Smooth muscle cell (in vitro differentiated cells): Measurements from ENCODE around the gene PIK3R5. TPM values are rescaled to one million over a fixed set of nuclear protein-coding genes. Genes with fewer than 3 reads are reported as not detected.
"Not testable (repeated sequence)": the region's sequence is repeated elsewhere in the genome, so short reads cannot be mapped to it uniquely, and the experiment has no call there.

Experiments
- DNase-seq: peaks from one replicate; lab custom pipeline; 2025; ENCODE audit not compliant: unreplicated experiment; lab: John Stamatoyannopoulos, UW
- H2AFZ ChIP-seq: fragments of 200-600 bp; sonication (generic); 2 replicates; pipeline ENCODE4 v1.6.0; 2016; ENCODE audit warnings: antibody characterized with exemption, low read depth, mild to moderate bottlenecking
- H3F3A ChIP-seq: fragments of 200-600 bp; sonication (generic); 2 replicates; pipeline ENCODE4 v1.6.0; 2017; ENCODE audit warnings: antibody characterized with exemption, low read depth
- H3K27ac ChIP-seq: fragments of 200-600 bp; sonication (generic); 2 replicates; pipeline ENCODE4 v1.5.1; 2016; ENCODE audit warnings: low read depth, mild to moderate bottlenecking
- H3K27me3 ChIP-seq: fragments of 200-600 bp; sonication (generic); 2 replicates; pipeline ENCODE4 v1.6.1; 2016; ENCODE audit warnings: low read depth, mild to moderate bottlenecking
- H3K36me3 ChIP-seq: fragments of 200-600 bp; sonication (generic); 2 replicates; pipeline ENCODE4 v1.5.1; 2016; ENCODE audit warnings: low read depth
- H3K4me1 ChIP-seq: fragments of 200-600 bp; sonication (generic); 2 replicates; pipeline ENCODE4 v1.5.1; 2016; ENCODE audit warnings: low read depth
- H3K4me2 ChIP-seq: fragments of 200-600 bp; sonication (generic); 2 replicates; pipeline ENCODE4 v1.6.0; 2016; ENCODE audit warnings: mild to moderate bottlenecking
- H3K4me3 ChIP-seq: fragments of 200-600 bp; sonication (generic); 2 replicates; pipeline ENCODE4 v1.5.1; 2016; ENCODE audit warnings: mild to moderate bottlenecking
- H3K79me2 ChIP-seq: fragments of 200-600 bp; sonication (generic); 2 replicates; pipeline ENCODE4 v1.6.0; 2016; ENCODE audit warnings: low read depth, mild to moderate bottlenecking
- H3K9ac ChIP-seq: fragments of 200-600 bp; sonication (generic); 2 replicates; pipeline ENCODE4 v1.6.0; 2016; ENCODE audit warnings: low read depth
- H3K9me3 ChIP-seq: fragments of 200-600 bp; sonication (generic); replicated peaks from 2 replicates; pipeline ENCODE4 v1.5.1; 2016; ENCODE audit warnings: low read depth
- H4K20me1 ChIP-seq: fragments of 200-600 bp; sonication (generic); 2 replicates; pipeline ENCODE4 v1.6.0; 2016; ENCODE audit warnings: low read depth
- CTCF ChIP-seq: fragments of 200-600 bp; sonication (generic); IDR thresholded peaks from 2 replicates; pipeline ENCODE4 v1.5.1; 2017; ENCODE audit warnings: borderline replicate concordance, mild to moderate bottlenecking, antibody characterized with exemption; ENCODE audit not compliant: insufficient read depth, poor library complexity, severe bottlenecking
- WGBS: methylation state at CpG from one replicate; pipeline ENCODE4 v1.1.7; 2016; ENCODE audit warnings: low lambda C conversion rate; 5-methylcytosine and 5-hydroxymethylcytosine counted together
- polyA plus RNA-seq: library from polyadenylated mRNA; unstranded; fragments of >200 nt; fragmentation: Nextera tagmentation; extraction: Ambion mirVana; gene quantifications from 2 replicates; pipeline ENCODE4 v1.2.1, GENCODE V29; 2016
- total RNA-seq: library from RNA; depleted of rRNA; stranded (reverse); fragments of >200 nt; gene quantifications from 2 replicates; pipeline ENCODE4 v1.2.3, GENCODE V29; 2014

The PIK3R5 gene
- total and polyA plus RNA-seq, 2 experiments from 2014 or later = not detected

DNA sequence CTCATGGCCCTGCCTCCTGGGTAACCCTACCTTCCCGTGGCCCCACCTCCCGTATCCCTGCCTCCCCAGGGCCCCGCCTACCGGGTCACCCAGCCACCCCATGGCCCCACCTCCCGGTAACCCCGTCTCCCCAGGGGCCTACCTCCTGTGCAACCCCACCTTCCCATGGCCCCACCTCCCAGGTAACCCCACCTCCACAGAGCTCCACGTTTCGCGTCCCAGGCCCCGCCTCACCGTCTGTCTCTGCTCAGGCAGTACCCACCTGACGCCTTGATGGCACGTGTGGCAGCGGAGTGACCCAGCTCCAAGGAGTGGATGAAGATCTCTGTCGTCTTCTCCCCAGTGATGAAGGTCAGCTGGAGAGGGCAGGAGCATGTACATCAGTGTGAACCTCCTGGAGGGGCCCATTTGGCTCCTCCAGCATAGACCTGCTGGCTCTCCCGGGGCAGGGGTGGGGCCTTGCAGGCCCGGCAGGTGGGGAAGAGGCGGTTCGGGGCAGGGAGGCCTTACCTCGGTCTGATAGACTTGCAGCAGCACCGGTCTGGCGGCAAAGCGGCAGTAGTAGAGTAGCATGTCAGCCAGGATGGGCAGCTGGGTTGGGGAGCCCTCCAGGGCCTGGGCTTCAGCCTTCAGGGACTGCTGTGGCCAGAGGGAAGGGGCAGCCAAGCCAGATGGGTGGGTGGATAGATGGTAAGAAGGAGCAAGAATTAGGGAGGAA is 79.4 kb downstream of the PIK3R5 start:
- H3K4me1 ChIP-seq = no peaks in the 10 kb centered on the region
- H3F3A ChIP-seq = no peaks in the 10 kb centered on the region
- no peaks in the 10 kb centered on the region for H3K79me2 ChIP-seq
- H3K27me3 ChIP-seq = no peaks in the 10 kb centered on the region
- no peak overlapping the region for H3K4me3 ChIP-seq
- H3K27ac ChIP-seq = no peak overlapping the region
- H3K9ac ChIP-seq = no peak overlapping the region
- no peak overlapping the region for H2AFZ ChIP-seq
- H3K36me3 ChIP-seq = no peaks in the 10 kb centered on the region
- no peaks in the 10 kb centered on the region for H4K20me1 ChIP-seq
- no peak for TF ChIP-seq CTCF
- H3K9me3 ChIP-seq = no peaks in the 10 kb centered on the region
- no peak overlapping the region for H3K4me2 ChIP-seq
- WGBS = 91% methylated on average over 19 of the region's 23 CpGs
- DNase-seq = no peak

DNA sequence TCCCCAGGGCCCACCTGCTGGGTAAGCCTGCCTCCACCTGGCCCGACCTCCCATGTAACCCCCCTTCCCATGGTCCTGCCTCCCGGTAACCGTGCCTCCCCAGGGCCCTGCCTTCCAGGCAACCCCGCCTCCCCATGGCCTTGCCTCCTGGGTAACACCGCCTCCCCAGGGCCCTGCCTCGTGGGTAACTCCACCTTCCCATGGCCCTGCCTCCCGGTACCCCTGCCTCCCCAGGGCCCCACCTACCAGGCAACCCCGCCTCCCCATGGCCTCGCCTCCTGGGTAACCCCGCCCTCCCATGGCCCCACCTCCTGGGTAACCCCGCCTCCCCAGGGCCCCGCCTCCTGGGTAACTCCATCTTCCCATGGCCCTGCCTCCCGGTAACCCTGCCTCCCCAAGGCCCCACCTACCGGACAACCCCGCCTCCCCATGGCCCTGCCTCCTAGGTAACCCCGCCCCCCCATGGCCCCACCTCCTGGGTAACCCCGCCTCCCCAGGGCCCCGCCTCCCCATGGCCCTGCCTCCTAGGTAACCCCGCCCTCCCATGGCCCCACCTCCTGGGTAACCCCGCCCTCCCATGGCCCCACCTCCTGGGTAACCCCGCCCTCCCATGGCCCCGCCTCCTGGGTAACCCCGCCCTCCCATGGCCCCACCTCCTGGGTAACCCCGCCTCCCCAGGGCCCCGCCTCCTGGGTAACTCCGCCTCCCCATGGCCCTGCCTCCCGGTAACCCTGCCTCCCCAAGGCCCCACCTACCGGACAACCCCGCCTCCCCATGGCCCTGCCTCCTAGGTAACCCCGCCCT is 80.1 kb downstream of the PIK3R5 start:
- 91% methylated on average over 4 of the region's 30 CpGs for WGBS
- not testable (repeated sequence) for H3K79me2 ChIP-seq, H4K20me1 ChIP-seq, H3K4me1 ChIP-seq, H3K36me3 ChIP-seq, DNase-seq, H3F3A ChIP-seq, H2AFZ ChIP-seq, H3K9me3 ChIP-seq, H3K27ac ChIP-seq, H3K4me3 ChIP-seq, H3K9ac ChIP-seq, H3K4me2 ChIP-seq, H3K27me3 ChIP-seq

DNA sequence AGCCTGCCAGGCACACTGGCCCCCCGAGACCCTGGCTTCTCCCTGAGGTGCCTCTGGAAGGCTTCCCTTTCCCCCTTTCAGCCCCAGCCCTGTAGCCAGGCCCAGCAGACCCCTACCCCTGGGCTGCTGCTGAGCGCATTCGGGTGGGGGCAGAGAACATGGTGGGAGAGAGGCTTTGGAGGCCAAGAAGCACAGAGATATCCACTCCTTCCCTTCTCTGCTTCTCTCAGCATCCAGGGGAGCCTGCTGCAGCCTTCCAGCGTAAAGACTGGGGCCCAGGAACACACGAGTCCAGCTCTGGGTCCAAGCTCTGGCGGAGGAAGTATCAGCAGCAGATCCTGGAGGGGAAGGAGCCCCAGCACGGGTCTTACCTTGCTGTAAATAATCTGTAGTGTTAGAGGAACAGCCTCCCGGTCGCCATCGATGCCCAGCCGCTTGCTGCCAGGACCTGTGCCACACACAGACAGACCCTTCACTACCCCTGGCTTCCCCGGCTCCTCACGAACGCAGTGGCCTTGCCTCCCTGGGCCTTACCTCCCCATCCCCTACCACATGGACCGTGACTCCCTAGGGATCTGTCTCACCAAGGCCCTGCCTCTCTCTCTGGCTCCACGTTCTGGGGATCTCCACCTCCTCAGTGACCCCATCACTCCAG is 81.0 kb downstream of the PIK3R5 start:
- Histone ChIP-seq H3K9ac (no peak overlapping the region), H3K4me3 (no peak overlapping the region), H3K9me3 (no peaks in the 10 kb centered on the region), H4K20me1 (no peaks in the 10 kb centered on the region), H3F3A (no peaks in the 10 kb centered on the region), H3K27me3 (no peaks in the 10 kb centered on the region), H3K27ac (no peak overlapping the region), H3K4me1 (no peaks in the 10 kb centered on the region), H3K36me3 (no peaks in the 10 kb centered on the region), H3K4me2 (no peak overlapping the region), H3K79me2 (no peaks in the 10 kb centered on the region), H2AFZ (no peak overlapping the region)
- no peak for TF ChIP-seq CTCF
- no peak for DNase-seq
- 94% methylated on average over 16 of the region's 16 CpGs for WGBS

GRCh38 chr17:8883353-8883752 is 82.2 kb downstream of the PIK3R5 start:
- Histone ChIP-seq H3K9ac (no peak overlapping the region), H3K4me1 (no peaks in the 10 kb centered on the region), H3K4me3 (no peak overlapping the region), H3K9me3 (no peaks in the 10 kb centered on the region), H3K27ac (no peak overlapping the region), H2AFZ (no peak overlapping the region), H3K27me3 (peaks cover 1% of the 10 kb centered on the region), H3K79me2 (no peaks in the 10 kb centered on the region), H3F3A (no peaks in the 10 kb centered on the region), H3K36me3 (no peaks in the 10 kb centered on the region), H4K20me1 (no peaks in the 10 kb centered on the region), H3K4me2 (no peak overlapping the region)
- DNase-seq = no peak
- no peak for TF ChIP-seq CTCF
- WGBS = 95% methylated on average over 4 of the region's 4 CpGs
